D341Med (cell line): Measurements from ENCODE around the gene FILIP1L.

Experiments used
- DNase-seq: peaks from one replicate; pipeline ENCODE4 v3.0.0; 2012; ENCODE audit warnings: low spot score

Gene FILIP1L

GRCh38 chr3:99795573-99795972 is 318.7 kb downstream of the FILIP1L start:
- no peak for DNase-seq

GRCh38 chr3:99794485-99794884 is 319.8 kb downstream of the FILIP1L start:
- DNase-seq, result no peak

- peak; percentile 76 for DNase-seq
Observed at GRCh38 chr3:99789011-99789721, 325.1 kb downstream of the FILIP1L start.
